HepG2 (cell line): ENCODE results near the gene BCAN. TPM values are rescaled to one million over a fixed set of nuclear protein-coding genes. Genes with fewer than 3 reads are reported as not detected.
A peak's percentile ranks its signal among the peaks of the same experiment; 100 is the strongest.

Experiments
- ATAC-seq: fragments of 200-7000 bp; cut with Tn5 transposase; 3 replicates; pipeline ENCODE4 v1.9.1; 2020; ENCODE audit warnings: mild to moderate bottlenecking, moderate library complexity
- BruUV-seq: library from RNA; stranded (reverse); fragments of 400-500 nt; replicated peaks from 2 replicates; lab custom pipeline; 2021; lab: Mats Ljungman, UMichigan
- CTCF ChIA-PET: fragments of 300-600 bp; formaldehyde crosslinking; extraction: SDS; loops from one replicate; lab custom pipeline; 2021; ENCODE audit warnings: low total read pairs, inconsistent platforms, low intra/inter-chr PET ratio; lab: Yijun Ruan, JAX
- POLR2A ChIA-PET: fragments of 350-600 bp; sonication (Branson Sonifier 250); formaldehyde crosslinking; loops from one replicate; lab custom pipeline; 2020; ENCODE audit warnings: antibody characterized with exemption, inconsistent platforms; lab: Yijun Ruan, JAX
- DNase-seq: peaks from one replicate; pipeline ENCODE4 v3.0.0-alpha.2; 2015; ENCODE audit warnings: low spot score
- FAIRE-seq: peaks from 3 replicates; lab custom pipeline; 2011; peaks lifted over from hg19 to GRCh38; lab: Jason Lieb, UNC
- H2AFZ ChIP-seq: one replicate; pipeline ENCODE4 v1.6.1; 2011; ENCODE audit warnings: low read length, inconsistent platforms
- H3K27ac ChIP-seq: fragments of 300-600 bp; 3 replicates; pipeline ENCODE4 v1.8.0; 2011; ENCODE audit warnings: mixed run types, mild to moderate bottlenecking, mixed read lengths, low read length, inconsistent platforms; ENCODE audit not compliant: insufficient read depth; ENCODE audit errors: extremely low read length
- H3K27me3 ChIP-seq, 2 experiments: fragments of 200-600 bp in 1 of 2; 2 replicates in 1 of 2; 3 replicates in 1 of 2; pipeline versions ENCODE4 v1.6.0 to v1.8.0; 2011; ENCODE audit warnings: low read length in 2 of 2, mild to moderate bottlenecking in 2 of 2, moderate library complexity in 2 of 2, inconsistent platforms in 1 of 2; ENCODE audit not compliant: insufficient read depth in 2 of 2, control insufficient read depth in 1 of 2
- H3K36me3 ChIP-seq, 2 experiments: fragments of 200-600 bp in 1 of 2; replicated peaks in 1 of 2; 2 replicates in 1 of 2; 3 replicates in 1 of 2; pipeline versions ENCODE4 v1.5.1 to v1.8.0; 2011; ENCODE audit warnings: low read length in 2 of 2, inconsistent platforms in 1 of 2; ENCODE audit not compliant: insufficient read depth in 2 of 2, control insufficient read depth in 1 of 2
- H3K4me1 ChIP-seq: 2 replicates; pipeline ENCODE4 v1.5.1; 2012; ENCODE audit warnings: low read length, inconsistent platforms; ENCODE audit not compliant: insufficient read depth
- H3K4me2 ChIP-seq: 2 replicates; pipeline ENCODE4 v1.6.0; 2011; ENCODE audit warnings: low read depth, low read length, inconsistent platforms
- H3K4me3 ChIP-seq, 3 experiments: fragments of 200-600 bp in 1 of 3; sonication (generic), shearing (Covaris generic) in 1 of 3; replicated peaks in 1 of 3; 2 replicates each; pipeline ENCODE4 v1.5.1; 2011 to 2016; ENCODE audit warnings: low read length in 3 of 3, inconsistent platforms in 2 of 3, low read depth in 2 of 3, mild to moderate bottlenecking in 2 of 3, control low read depth in 1 of 3, mixed read lengths in 1 of 3; ENCODE audit not compliant: insufficient read depth in 1 of 3
- H3K79me2 ChIP-seq: one replicate; pipeline ENCODE4 v1.6.1; 2011; ENCODE audit warnings: low read length, inconsistent platforms; ENCODE audit not compliant: insufficient read depth
- H3K9ac ChIP-seq: 2 replicates; pipeline ENCODE4 v1.6.0; 2011; ENCODE audit warnings: mild to moderate bottlenecking, low read depth, low read length, inconsistent platforms; ENCODE audit not compliant: insufficient read depth
- H3K9me3 ChIP-seq: 2 replicates; pipeline ENCODE4 v1.5.1; 2012; ENCODE audit warnings: mild to moderate bottlenecking, low read length
- H4K20me1 ChIP-seq: 2 replicates; pipeline ENCODE4 v1.6.0; 2011; ENCODE audit warnings: inconsistent platforms, mild to moderate bottlenecking, low read length, moderate library complexity; ENCODE audit not compliant: insufficient read depth
- ATF7-NPFF ChIP-seq: sonication (generic); formaldehyde crosslinking; IDR thresholded peaks from 2 replicates; pipeline ENCODE4 v1.8.1; 2023; ENCODE audit warnings: mild to moderate bottlenecking, low read depth, missing genetic modification reagents, moderate library complexity
- CBFB ChIP-seq: sonication (generic); formaldehyde crosslinking; IDR thresholded peaks from 2 replicates; pipeline ENCODE4 v1.4.0; 2020; ENCODE audit warnings: missing genetic modification reagents
- HNF4A ChIP-seq: sonication (generic); formaldehyde crosslinking; IDR thresholded peaks from 2 replicates; pipeline ENCODE4 v1.4.0; 2020; ENCODE audit warnings: missing genetic modification reagents
- MED1 ChIP-seq: sonication (generic); formaldehyde crosslinking; IDR thresholded peaks from 2 replicates; pipeline ENCODE4 v1.4.0; 2020; ENCODE audit warnings: missing genetic modification reagents
- POLR2AphosphoS5 ChIP-seq: IDR thresholded peaks from 2 replicates; pipeline ENCODE4 v1.6.1; 2012; ENCODE audit warnings: low read depth, low read length
- RBM22 ChIP-seq: fragments of 200-400 bp; formaldehyde crosslinking; optimal IDR thresholded peaks from 2 replicates; pipeline ENCODE3; 2017; ENCODE audit warnings: mild to moderate bottlenecking, low read length, moderate library complexity
- SAP130 ChIP-seq: IDR thresholded peaks from 2 replicates; pipeline ENCODE4 v1.6.1; 2016; ENCODE audit warnings: low read depth
- ZKSCAN1 ChIP-seq: fragments of 150-350 bp; IDR thresholded peaks from 2 replicates; pipeline ENCODE4 v1.6.1; 2014; ENCODE audit warnings: low read length
- ZMYM3 ChIP-seq: sonication (generic); formaldehyde crosslinking; IDR thresholded peaks from 2 replicates; pipeline ENCODE4 v1.5.1; 2020; ENCODE audit warnings: mild to moderate bottlenecking, missing genetic modification reagents
- ZNF263 ChIP-seq: sonication (generic); formaldehyde crosslinking; IDR thresholded peaks from 2 replicates; pipeline ENCODE4 v1.4.0; 2020; ENCODE audit warnings: missing genetic modification reagents
- ZNF629 ChIP-seq: sonication (generic); formaldehyde crosslinking; conservative IDR thresholded peaks from 2 replicates; pipeline ENCODE4 v1.5.0; 2020; ENCODE audit warnings: missing genetic modification reagents
- ZNF737 ChIP-seq: sonication (generic); formaldehyde crosslinking; IDR thresholded peaks from 2 replicates; pipeline ENCODE4 v1.5.0; 2020; ENCODE audit warnings: missing genetic modification reagents, mild to moderate bottlenecking, borderline replicate concordance
- ZNF878 ChIP-seq: sonication (generic); formaldehyde crosslinking; IDR thresholded peaks from 2 replicates; pipeline ENCODE4 v1.8.1; 2023; ENCODE audit warnings: mild to moderate bottlenecking, missing genetic modification reagents, moderate library complexity
- WGBS: methylation state at CpG from one replicate; pipeline ENCODE4 v1.1.6; 2017; ENCODE audit warnings: low lambda C conversion rate; 5-methylcytosine and 5-hydroxymethylcytosine counted together
- in situ Hi-C: cut with HindIII; loops from 2 replicates; pipeline ENCODE4 v1.10.0; 2017; ENCODE audit warnings: low pct_unique_long_range_greater_than_20kb; ENCODE audit not compliant: extremely low pct_ligation_motif_present
- intact Hi-C: fragments of 100-400 bp; cut with micrococcal nuclease; formaldehyde crosslinking; loops from one replicate; pipeline ENCODE4 v1.10.0; 2022; ENCODE audit not compliant: unreplicated experiment
- polyA plus RNA-seq, 8 experiments: library from polyadenylated mRNA; depleted of rRNA in 3 of 8; stranded (reverse) in 7 of 8; unstranded in 1 of 8; fragments of >200 nt; fragmentation: Illumina TruSeq in 4 of 8; extraction: Trizol in 4 of 8; gene quantifications; 2 replicates each; pipeline versions ENCODE4 v1.2.1 to v1.2.3, GENCODE V29; 2011 to 2016; ENCODE audit warnings: low read depth in 4 of 8, missing spikeins in 1 of 8, mixed read lengths in 1 of 8; ENCODE audit not compliant: insufficient read depth in 1 of 8
- total RNA-seq, 5 experiments: library from RNA; depleted of rRNA; stranded (reverse); fragments of >200 nt; fragmentation: Illumina TruSeq; extraction: Trizol; gene quantifications; 2 replicates each; pipeline ENCODE4 v1.2.3, GENCODE V29; 2016; ENCODE audit warnings: low read depth in 1 of 5
- TF ChIP-seq, protein P1 (sequence below): sonication (generic); formaldehyde crosslinking; IDR thresholded peaks from 2 replicates; pipeline ENCODE4 v1.4.0; 2020; ENCODE audit warnings: mild to moderate bottlenecking, missing genetic modification reagents, borderline replicate concordance
- TF ChIP-seq, protein P2 (sequence below): sonication (generic); formaldehyde crosslinking; conservative IDR thresholded peaks from 2 replicates; pipeline ENCODE4 v1.4.0; 2020; ENCODE audit warnings: missing genetic modification reagents
- TF ChIP-seq, protein P3 (sequence below): sonication (generic); formaldehyde crosslinking; IDR thresholded peaks from 2 replicates; pipeline ENCODE4 v1.4.0; 2020; ENCODE audit warnings: mild to moderate bottlenecking, missing genetic modification reagents

The BCAN gene
- total and polyA plus RNA-seq, 2 of the 13 experiments (the other 11 are each of a cell fraction or from before 2014, with no cell fraction given): not detected

DNA sequence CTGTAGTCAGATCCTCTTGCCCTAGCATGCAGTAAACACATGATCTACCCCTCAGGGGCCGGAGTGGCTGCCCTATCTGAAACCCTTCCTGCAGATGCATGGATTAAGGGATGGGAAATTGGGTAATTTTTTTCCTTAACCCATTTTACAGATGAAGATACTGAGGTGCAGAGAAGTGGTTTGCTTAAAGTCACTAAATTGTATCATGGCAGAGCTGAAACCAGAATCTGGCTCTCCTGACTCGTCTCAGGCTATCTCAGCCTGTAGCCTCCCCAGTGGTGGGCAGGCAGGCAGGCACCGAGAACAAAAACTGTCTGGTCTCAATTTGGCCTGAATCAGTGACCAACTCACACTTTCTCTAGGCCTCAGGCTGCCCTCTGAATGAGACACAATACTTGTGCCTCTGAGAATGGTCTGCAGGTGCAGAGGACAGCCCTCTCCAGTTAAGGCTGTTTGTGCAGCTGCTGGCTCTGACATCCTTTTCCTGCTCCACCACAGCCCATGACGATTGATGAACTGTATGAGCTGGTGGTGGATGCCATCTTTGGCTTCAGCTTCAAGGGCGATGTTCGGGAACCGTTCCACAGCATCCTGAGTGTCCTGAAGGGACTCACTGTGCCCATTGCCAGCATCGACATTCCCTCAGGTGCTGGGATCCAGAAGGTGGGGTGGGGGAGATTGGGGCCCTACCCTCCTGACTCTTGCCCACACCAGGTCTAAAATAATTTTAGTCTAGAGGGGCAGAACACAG lies 48.8 kb upstream of the BCAN start:
- H3K9ac ChIP-seq: no peak overlapping the region
- no TSS peak for BruUV-seq

More for the DNA sequence above, 48.8 kb upstream of the BCAN start:
- 97% methylated on average over 6 of the region's 8 CpGs for WGBS
- Histone ChIP-seq H3K36me3 (peaks cover 5 to 41% of the 10 kb centered on the region in 2 experiments), H3K9me3 (no peaks in the 10 kb centered on the region), H3K27ac (no peak overlapping the region)
- in situ Hi-C loops: no loop called here
- no peak for ATAC-seq
- CTCF ChIA-PET: no interaction called here
- TF ChIP-seq RBM22 (peak; percentile 23), SAP130 (CRISPR knock-in tag) (no peak), ZNF878 (CRISPR knock-in tag) (no peak), ZNF263 (no peak), ZMYM3 (CRISPR knock-in tag) (peak; percentile 29; the same call in 1 of the 2 replicates), POLR2AphosphoS5 (peak; percentile 11; the same call in 1 of the 2 replicates), ATF7-NPFF (CRISPR knock-in tag) (no peak), ZNF737 (CRISPR knock-in tag) (no peak), ZNF629 (CRISPR knock-in tag) (peak; percentile 89), MED1 (CRISPR knock-in tag) (no peak), ZKSCAN1 (no peak), CBFB (CRISPR knock-in tag) (no peak), HNF4A (no peak)
- TF ChIP-seq, protein P1, sequence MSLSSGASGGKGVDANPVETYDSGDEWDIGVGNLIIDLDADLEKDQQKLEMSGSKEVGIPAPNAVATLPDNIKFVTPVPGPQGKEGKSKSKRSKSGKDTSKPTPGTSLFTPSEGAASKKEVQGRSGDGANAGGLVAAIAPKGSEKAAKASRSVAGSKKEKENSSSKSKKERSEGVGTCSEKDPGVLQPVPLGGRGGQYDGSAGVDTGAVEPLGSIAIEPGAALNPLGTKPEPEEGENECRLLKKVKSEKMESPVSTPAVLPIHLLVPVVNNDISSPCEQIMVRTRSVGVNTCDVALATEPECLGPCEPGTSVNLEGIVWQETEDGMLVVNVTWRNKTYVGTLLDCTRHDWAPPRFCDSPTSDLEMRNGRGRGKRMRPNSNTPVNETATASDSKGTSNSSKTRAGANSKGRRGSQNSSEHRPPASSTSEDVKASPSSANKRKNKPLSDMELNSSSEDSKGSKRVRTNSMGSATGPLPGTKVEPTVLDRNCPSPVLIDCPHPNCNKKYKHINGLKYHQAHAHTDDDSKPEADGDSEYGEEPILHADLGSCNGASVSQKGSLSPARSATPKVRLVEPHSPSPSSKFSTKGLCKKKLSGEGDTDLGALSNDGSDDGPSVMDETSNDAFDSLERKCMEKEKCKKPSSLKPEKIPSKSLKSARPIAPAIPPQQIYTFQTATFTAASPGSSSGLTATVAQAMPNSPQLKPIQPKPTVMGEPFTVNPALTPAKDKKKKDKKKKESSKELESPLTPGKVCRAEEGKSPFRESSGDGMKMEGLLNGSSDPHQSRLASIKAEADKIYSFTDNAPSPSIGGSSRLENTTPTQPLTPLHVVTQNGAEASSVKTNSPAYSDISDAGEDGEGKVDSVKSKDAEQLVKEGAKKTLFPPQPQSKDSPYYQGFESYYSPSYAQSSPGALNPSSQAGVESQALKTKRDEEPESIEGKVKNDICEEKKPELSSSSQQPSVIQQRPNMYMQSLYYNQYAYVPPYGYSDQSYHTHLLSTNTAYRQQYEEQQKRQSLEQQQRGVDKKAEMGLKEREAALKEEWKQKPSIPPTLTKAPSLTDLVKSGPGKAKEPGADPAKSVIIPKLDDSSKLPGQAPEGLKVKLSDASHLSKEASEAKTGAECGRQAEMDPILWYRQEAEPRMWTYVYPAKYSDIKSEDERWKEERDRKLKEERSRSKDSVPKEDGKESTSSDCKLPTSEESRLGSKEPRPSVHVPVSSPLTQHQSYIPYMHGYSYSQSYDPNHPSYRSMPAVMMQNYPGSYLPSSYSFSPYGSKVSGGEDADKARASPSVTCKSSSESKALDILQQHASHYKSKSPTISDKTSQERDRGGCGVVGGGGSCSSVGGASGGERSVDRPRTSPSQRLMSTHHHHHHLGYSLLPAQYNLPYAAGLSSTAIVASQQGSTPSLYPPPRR (CRISPR knock-in tag): no peak
- TF ChIP-seq, protein P2, sequence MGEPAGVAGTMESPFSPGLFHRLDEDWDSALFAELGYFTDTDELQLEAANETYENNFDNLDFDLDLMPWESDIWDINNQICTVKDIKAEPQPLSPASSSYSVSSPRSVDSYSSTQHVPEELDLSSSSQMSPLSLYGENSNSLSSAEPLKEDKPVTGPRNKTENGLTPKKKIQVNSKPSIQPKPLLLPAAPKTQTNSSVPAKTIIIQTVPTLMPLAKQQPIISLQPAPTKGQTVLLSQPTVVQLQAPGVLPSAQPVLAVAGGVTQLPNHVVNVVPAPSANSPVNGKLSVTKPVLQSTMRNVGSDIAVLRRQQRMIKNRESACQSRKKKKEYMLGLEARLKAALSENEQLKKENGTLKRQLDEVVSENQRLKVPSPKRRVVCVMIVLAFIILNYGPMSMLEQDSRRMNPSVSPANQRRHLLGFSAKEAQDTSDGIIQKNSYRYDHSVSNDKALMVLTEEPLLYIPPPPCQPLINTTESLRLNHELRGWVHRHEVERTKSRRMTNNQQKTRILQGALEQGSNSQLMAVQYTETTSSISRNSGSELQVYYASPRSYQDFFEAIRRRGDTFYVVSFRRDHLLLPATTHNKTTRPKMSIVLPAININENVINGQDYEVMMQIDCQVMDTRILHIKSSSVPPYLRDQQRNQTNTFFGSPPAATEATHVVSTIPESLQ: no peak
- TF ChIP-seq, protein P3, sequence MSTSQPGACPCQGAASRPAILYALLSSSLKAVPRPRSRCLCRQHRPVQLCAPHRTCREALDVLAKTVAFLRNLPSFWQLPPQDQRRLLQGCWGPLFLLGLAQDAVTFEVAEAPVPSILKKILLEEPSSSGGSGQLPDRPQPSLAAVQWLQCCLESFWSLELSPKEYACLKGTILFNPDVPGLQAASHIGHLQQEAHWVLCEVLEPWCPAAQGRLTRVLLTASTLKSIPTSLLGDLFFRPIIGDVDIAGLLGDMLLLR (CRISPR knock-in tag): no peak
- TF ChIP-seq, all 625 proteins: peak for 4
- H3K27me3 ChIP-seq: no peaks in the 10 kb centered on the region
- H3K4me2 ChIP-seq: peak overlapping the region; percentile 92
- H2AFZ ChIP-seq: no peak overlapping the region
- FAIRE-seq (no peak), DNase-seq (no peak)
- H3K4me1 ChIP-seq: peaks cover 21% of the 10 kb centered on the region
- intact Hi-C loops: no loop called here
- no peaks in the 10 kb centered on the region for H4K20me1 ChIP-seq
- peaks cover 3% of the 10 kb centered on the region for H3K79me2 ChIP-seq
- no peak overlapping the region for H3K4me3 ChIP-seq
- POLR2A ChIA-PET: interaction anchor here (1.3 kb wide), 1 partner anchor 15 kb away, joined by 3 read pairs; no protein-coding TSS in a partner anchor
